HG03097 (cell line): ENCODE data around the gene OR52A5.
A peak's percentile ranks its signal among the peaks of the same experiment; 100 is the strongest.
"Not testable (repeated sequence)": the region's sequence is repeated elsewhere in the genome, so short reads cannot be mapped to it uniquely, and the experiment has no call there.

ENCODE experiments used
- ATAC-seq: cut with Tn5 transposase; IDR thresholded peaks from one replicate; pipeline ENCODE4 v1.9.1; 2021; ENCODE audit not compliant: unreplicated experiment, low FRiP score

Gene OR52A5

DNA sequence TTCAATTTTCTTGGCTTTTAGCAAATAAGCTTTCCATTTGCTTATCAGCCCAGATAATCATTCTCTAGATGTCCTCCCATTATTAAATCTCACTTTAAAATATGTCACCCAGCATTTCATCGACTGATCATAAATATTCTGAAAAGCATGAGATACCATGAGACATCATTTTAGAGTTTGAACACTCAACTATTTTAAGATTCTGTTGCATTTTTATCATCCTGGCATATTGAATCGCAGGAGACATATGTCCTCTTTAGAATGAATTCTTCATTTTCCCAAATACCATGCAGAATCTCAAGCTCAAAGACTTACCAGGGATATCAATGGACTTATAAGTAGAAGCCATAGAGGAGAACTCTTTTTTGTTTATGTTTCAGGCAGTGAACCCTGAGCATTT, at the start of gene OR52A5:
TSS of gene OR52A5 (minus strand) at position 361 of the 400 bp plus-strand sequence. CDS start 5,714 bp downstream, outside the sequence.
- no peak for ATAC-seq

DNA sequence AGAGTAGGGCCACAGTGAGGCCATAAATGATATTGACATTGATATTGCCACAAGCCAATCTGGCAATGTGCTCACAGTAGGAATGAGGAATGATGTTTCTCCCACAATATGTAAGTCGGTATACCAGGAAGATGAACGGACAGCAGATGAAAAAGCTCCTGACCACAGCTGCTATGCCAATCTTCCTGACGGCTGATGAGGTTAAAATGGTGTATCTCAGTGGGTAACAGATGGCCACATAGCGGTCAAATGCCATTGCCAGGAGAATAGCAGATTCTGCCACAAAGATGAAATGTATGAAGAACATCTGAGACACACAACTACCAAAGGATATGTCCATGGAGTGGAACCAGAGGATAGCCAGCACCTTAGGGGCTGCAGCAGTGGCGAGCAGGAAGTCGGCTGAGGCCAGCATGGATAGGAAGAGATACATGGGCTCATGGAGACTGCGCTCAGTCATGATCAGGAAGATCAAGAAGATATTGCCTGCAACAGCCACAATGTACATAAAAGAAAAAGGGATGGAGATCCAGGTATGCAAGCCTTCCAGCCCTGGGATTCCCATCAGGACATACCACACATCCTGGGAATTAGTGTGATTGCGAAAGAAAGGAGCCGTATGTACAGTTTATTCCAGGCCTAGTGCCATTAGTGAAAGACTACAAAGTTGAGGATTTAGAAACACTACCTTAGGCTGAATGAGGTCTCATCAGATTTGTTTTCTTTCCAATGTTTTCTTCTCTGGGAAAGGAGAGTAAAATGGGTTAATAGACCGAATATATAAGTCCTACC, 40.1 kb upstream of the OR52A5 start:
- no peak for ATAC-seq

DNA sequence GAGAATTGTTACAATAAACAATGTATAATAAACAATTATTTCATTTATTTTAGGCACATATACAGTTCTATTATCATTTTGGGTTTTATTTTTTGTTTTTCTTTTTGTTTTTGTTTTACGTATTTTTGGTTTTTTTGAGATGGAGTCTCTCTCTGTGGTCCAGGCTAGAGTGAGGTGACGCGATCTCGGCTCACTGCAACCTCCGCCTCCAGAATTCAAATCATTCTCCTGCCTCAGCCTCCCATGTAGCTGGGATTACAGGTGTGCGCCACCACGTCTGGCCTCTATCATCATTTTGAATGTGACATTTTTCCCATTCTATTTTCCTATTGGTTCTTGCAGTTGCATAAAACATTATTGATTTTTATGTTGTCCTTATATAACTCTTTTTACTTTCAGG, 36.8 kb upstream of the OR52A5 start:
- no peak for ATAC-seq

DNA sequence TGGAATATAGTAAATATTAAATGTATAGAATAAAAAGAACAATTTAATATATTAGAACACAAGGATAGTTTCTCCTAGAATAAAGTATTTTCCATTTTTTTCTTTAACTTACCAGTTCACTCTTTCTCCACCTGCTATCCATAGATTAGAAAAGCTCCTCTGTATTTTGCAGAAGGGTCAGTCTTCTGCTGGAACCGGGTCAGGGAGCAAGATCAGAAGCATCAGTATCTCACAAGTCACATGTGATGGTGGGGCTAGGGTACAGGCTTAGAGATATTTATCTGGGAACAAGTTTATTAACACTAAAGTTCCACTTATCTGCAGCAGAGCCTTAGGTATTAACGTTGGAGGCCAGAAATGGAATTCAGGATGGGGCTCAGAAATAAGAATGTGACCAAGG, 33.7 kb upstream of the OR52A5 start:
- ATAC-seq, result no peak

DNA sequence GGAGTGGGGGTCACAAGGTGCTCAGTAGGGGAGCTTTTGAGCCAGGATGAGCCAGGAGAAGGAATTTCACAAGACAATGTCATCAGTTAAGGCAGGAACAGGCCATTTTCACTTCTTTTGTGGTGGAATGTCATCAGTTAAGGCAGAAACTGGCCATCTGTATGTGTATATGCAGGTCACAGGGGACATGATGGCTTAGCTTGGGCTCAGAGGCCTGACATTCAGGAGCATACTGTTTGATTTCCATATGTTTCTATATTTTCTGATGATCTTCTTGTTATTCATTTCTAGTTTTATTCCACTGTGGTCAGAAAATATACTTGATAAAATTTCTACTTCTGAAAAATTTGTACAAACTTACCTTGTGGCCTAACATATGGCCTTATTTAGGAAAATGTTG, 27.7 kb upstream of the OR52A5 start:
- ATAC-seq, result not testable (repeated sequence)

DNA sequence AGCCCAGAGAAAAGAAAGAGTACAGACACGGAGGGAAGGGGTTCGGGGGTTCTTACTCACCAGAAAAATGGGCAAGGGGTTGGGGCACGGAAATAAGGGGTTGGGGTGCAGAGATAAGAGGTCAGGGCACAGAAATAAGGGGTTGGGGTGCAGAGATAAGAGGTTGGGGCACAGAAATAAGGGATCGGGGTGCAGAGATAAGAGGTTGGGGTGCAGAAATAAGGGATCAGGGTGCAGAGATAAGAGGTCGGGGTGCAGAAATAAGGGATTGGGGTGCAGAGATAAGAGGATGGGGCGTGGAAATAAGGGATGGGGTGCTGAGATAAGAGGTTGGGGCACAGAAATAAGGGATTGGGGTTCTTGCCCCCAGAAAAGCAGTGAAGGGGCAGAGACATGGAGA, 26.7 kb upstream of the OR52A5 start:
- ATAC-seq, result not testable (repeated sequence)

DNA sequence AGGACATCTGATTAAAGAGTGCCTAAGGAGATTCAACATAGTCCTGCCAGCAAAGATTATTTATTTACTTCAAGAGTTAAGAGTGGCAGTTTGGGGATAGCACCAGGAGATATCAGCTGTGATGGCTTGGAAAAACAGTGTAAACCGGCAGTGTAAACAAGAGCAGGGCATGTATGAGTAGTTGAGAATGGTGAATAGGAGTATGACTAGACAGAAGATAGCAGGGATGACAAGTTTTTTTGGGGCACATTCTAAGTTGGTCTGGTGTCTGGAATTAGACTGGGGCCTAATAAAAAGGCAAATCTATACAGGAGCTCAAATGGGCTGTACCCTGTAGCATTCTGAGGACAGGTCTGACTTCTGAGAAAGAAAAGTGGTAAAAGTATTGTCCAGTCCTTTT, 22.9 kb upstream of the OR52A5 start:
- not testable (repeated sequence) for ATAC-seq

DNA sequence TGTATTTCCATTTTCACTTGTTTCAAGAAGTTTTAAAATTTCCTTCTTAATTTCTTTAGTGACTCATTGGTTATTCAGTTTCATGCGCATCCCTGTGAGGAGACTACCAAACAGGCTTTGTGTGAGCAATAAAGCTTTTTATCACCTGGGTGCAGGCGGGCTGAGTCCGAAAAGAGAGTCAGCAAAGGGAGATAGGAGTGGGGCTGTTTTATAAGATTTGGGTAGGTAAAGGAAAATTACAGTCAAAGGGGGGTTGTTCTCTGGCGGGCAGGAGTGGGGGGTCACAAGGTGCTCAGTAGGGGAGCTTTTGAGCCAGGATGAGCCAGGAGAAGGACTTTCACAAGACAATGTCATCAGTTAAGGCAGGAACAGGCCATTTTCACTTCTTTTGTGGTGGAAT, 22.1 kb upstream of the OR52A5 start:
- not testable (repeated sequence) for ATAC-seq

DNA sequence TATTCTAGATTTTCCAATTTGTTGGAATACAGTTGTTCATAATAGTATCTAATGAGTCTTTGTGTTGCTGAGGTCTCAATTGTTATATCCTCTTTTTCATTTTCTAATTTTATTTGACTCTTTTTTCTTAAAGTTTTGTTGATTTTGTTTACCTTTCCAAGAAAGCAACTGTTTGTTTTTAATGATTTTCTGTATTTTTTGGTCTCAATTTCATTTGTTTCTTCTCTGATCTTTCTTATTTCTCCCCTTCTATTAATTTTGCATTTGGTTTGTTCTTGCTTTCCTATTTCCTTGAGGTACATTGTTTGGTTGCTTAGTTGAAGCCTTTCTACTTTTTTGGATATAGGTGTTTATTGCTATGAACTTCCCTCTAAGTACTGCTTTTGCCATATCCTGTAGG, 21.6 kb upstream of the OR52A5 start:
- ATAC-seq, result no peak

DNA sequence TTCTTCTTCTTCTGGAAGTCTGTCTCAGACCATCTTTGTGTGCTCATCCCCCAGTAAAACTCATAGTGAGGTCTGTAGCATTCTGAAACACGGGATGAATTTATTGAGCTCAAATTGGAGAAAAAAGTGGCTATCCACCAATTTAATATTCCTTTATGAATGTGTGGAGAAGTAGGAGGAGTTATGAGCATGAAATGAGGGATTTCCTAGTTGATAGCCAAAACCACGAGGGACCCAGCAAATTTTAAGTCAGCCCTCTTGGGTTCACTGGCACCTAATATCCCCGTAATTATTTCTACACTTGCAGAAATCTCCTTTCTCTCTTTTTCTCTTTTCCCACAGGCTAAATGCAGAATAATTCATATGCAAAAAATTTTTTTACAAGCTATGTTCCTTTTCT, 16.5 kb upstream of the OR52A5 start, which contains the start of gene OR52A1:
TSS of gene OR52A1 (minus strand) at position 101 of the 400 bp plus-strand sequence. CDS start 2,388 bp downstream, outside the sequence.
- ATAC-seq, result no peak

DNA sequence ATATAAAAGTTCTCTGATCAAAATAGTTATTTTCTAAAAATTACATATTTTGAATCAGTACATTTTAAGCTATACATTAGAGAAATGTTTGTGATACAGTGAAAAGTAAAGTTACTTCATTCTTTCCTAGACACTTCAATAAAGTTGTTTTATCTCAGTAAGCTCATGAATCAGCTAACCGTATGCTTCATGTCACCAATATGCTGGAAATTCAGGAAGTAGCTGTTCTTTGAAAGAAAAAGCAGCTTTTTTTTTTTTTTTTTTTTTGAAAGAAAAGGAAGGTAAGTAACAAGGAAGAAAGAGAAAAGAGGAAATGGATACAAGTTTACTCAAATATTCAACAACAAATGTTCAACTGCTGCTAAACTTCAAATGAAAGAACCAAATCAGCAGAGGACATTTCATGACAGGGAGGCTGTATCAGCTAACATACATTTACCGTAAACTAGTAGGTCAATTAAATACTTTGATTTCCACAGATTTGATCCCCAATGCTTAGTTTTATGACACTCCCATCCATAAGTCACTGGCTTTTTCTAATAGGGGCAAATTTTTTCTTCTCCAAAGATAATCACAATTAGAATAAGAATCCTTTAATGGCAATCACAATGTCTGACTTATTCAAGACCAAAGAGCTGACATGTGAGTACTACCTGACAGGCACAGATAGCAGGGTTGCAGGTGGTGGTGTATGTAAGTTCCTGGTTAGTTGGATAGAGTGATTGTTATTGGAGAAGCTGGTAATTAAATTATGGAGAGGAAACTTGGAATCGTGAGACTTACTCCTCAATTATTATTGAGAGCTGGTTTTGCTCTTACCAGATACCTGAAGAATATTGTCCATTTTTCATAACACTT, 15.6 kb upstream of the OR52A5 start:
- no peak for ATAC-seq

DNA sequence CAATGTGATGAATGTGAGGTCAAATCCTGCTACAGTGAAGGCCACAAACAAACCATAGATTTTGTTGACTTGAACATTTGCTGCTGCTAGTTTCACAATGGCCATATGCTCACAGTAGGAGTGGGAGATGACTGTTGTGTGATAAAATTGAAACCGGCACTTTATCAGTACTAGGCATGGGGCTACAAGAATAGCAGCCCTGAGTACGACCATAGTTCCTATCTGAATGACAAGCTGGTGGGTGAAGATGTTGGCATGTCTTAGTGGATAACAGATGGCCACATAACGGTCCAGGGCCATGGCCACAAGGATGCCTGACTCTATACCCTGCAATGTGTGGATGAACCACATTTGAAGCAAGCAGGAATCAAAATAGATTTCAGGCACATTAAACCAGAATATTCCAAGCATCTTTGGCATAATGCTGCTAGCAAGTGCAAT, 13.6 kb upstream of the OR52A5 start:
- ATAC-seq, result no peak

DNA sequence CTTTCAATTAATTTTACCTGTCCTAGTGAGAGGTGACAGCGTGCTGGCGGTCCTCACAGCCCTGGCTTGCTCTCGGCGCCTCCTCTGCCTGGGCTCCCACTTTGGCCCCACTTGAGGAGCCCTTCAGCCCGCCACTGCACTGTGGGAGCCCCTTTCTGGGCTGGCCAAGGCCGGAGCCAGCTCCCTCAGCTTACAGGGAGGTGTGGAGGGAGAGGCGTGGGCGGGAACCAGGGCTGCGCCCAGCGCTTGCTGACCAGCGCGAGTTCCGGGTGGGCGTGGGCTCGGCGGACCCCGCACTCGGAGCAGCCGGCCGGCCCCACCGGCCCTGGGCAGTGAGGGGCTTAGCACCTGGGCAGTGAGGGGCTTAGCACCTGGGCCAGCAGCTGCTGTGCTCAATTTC, 6.0 kb upstream of the OR52A5 start:
- ATAC-seq, result not testable (repeated sequence)

DNA sequence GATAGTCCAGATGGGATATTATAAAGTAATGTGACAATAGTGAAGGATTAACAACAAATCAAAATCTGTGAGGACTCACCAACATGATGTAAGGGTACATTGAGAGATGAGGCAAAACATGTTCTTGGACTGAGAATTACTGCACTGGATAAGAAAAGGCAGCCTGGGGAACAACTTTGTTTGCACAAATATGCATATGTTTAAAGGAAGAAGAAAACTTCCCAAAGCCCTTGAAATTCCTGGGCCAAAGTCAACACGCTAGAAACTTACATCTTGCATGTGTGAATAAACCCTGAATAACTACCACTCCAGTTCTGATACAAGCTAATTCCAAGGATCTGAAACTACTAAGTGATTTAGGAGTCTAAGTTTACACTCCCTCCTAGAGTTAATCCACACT, 1.1 kb downstream of the OR52A5 start:
- no peak for ATAC-seq

DNA sequence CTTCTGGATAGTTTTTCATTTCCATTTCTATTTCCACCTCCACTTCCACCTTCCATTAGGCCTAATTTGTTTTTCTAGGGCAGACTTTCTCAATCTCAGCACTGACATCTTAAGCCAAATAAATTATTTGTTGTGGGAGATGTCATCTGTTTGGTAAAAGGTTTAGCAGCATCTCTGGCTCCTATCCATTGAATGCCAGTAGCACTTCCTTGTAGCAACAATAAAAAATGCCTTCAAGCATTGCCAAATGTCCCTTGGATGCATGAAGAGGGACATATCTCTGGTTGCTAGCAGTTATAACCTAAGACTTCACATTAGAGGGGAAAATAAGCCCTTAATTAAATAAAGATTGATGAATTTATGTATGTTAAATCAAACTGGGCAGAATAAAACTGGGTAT, 1.9 kb downstream of the OR52A5 start:
- ATAC-seq, result no peak

DNA sequence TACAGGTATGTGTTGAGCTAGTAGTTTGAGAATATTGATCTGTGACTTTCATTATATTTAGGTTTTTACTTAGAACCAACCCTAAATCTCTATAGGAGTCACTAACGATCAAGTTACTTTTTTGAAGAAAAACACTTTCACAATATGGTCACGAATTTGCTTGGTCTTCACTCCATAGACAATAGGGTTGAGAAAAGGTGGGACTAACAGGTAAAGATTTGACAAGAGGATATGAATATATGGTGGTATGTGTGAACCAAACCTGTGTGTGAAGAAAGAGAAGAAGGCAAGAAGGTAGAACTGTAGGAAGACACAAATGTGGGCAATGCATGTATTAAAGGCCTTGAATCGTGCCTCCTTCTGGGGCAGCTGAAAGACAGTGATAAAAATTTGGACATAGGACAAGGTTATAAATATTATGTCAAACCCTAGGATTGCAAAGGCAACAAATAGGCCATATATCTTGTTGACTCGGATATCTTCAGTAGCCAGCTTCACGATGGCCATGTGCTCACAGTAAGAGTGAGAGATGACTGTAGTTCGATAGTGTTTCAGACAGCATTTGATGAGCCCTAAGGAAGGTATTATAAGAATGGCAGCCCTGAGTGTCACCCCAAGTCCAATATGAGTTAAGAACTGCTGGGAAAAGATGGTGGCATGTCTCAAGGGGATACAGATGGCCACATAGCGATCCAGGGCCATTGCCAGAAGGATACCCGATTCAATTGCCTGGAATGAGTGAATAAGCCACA, 6.4 kb downstream of the OR52A5 start:
- ATAC-seq, result no peak

DNA sequence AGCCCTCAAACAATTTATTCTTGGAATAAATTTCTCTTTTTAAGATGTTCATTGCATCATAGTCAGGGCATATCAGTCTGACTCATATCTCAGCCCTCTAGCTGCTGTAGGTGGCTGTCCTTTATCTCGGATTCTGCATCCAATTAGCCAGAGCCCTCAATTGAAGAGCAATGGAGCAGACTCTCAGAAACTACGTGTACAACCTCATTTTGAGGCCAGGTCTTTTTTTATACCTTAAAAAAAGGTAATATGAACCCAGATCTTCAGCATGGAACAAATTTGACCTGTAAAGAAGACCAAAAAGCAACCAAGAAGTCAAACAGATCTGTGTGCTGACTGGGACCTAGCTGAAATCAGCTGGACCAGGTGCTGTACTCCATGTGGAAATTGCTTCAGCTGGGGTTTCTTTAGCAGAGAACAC, 8.7 kb downstream of the OR52A5 start:
- ATAC-seq, result no peak

DNA sequence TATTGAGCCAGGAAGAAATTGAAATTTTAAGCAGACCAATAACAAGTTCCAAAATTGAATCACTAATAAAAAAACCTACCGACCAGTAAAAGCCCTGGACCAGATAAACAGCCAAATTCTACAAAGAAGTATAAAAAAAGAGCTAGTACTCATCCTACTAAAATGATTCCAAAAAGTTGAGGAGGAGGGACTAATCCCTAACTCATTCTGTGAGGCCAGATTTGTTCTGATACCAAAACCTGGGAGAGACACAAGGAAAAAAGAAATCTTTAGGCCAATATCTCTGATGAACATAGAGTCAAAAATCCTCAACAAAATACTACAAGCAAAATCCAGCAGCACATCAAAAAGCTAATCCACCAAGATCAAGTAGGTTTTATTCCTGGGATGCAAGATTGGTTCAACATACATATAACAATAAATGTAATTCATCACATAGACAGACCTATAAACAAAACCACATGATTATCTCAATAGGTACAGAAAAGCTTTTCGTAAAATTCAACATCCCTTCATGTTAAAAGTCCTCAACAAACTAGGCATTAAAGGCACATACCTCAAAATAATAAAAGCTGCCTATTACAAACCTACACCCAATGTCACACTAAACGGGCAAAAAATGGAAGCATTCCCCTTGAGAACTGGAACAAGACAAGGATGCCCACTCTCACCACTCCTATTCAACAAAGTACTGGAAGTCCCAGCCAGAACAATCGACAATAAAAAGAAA, 13.1 kb downstream of the OR52A5 start:
- ATAC-seq, result no peak

DNA sequence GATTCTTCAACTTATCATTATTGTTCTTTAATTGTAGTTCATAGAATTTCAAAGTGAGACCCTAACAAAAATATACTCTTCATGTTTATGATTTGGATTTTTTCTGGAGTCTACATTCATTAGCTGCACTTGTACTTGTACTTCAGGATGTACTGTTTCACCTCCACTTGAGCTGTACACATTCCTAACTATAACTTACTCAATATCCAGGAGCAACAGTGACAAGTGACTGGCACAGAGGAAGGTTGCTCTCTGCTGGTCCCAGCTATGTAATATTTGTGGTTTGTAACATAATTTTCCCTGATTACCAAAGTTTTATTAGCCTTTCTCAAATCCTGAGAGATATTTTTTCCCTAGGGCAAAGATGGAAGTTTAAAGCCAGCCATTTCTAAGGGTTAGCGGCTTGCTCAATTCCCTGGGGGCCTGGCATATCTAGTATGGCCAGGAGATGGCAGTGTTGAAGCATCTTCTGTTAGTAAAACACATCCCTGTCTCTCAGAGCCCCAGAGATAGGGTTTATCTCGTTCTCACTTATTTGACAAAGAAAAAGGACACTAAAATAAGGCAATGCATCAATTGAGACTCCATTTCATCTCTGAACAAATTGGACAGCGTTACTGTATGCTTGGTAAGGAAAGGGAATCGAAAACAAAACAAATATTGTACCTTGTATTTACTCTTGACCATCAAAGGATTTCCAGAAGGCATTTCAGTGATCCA, 14.2 kb downstream of the OR52A5 start:
- ATAC-seq, result peak; percentile 76
